Measurements from ENCODE around the gene MYH10. TPM values are rescaled to one million over a fixed set of nuclear protein-coding genes. Genes with fewer than 3 reads are reported as not detected.

The MYH10 gene
- total RNA-seq = 10 to 100 TPM; 16.1 to 61.0 (median 39.9) TPM
- 10 to 100 TPM; 10.3 to 14.3 TPM for polyA plus RNA-seq
- long read RNA-seq, donor 1, partial matches to known transcripts = 18 of 29 reads
- long read RNA-seq, donor 1, other reads (novel, unspliced or antisense) = 11 of 29 reads
- long read RNA-seq, donor 2, full-length matches to known transcripts = 1 of 47 reads
- long read RNA-seq, donor 2, partial matches to known transcripts = 29 of 47 reads
- long read RNA-seq, donor 2, other reads (novel, unspliced or antisense) = 17 of 47 reads
- long read RNA-seq, donor 3, partial matches to known transcripts = 29 of 49 reads
- long read RNA-seq, donor 3, other reads (novel, unspliced or antisense) = 20 of 49 reads

- Histone ChIP-seq H3K4me3 (peak within 1 kb of the TSS; percentile 75 to 98 (median 90)), H3K9me3 (no peaks in the 10 kb centered on the region), H3K4me1 (peaks cover 5 to 48% (median 25%) of the 10 kb centered on the region in 9 donors), H3K36me3 (no peaks in the 10 kb centered on the region), H3K27me3 (peaks cover 0 to 75% (median 0%) of the 10 kb centered on the region in 7 donors), H3K27ac (peak within 1 kb of the TSS; percentile 79 to 94 (median 86))
- TF ChIP-seq, protein P1, sequence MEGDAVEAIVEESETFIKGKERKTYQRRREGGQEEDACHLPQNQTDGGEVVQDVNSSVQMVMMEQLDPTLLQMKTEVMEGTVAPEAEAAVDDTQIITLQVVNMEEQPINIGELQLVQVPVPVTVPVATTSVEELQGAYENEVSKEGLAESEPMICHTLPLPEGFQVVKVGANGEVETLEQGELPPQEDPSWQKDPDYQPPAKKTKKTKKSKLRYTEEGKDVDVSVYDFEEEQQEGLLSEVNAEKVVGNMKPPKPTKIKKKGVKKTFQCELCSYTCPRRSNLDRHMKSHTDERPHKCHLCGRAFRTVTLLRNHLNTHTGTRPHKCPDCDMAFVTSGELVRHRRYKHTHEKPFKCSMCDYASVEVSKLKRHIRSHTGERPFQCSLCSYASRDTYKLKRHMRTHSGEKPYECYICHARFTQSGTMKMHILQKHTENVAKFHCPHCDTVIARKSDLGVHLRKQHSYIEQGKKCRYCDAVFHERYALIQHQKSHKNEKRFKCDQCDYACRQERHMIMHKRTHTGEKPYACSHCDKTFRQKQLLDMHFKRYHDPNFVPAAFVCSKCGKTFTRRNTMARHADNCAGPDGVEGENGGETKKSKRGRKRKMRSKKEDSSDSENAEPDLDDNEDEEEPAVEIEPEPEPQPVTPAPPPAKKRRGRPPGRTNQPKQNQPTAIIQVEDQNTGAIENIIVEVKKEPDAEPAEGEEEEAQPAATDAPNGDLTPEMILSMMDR (IDR thresholded peaks at IDR 0.05) = peak in 3 of 9 donors; percentile 20 to 33 (median 32)
- DNase-seq = no peak
- intact Hi-C loops (cut with DNase I) = loop anchor here in 1 of 10 donors (10.0 kb wide), 1 partner anchor 114 kb away; the partner anchor contains the start of gene CCDC42
- peak in 1 of 8 donors; percentile 12 for ATAC-seq
- WGBS, 2 donors = 0% methylated on average over 32 to 33 of the region's 33 CpGs
Observed at GRCh38 chr17:8630227-8630801, at the start of gene MYH10. MYH10 (minus strand) TSS chr17:8630725; CDS start chr17:8623246, 7,479 bp downstream.

GRCh38 chr17:8679126-8679525, 48.6 kb upstream of the MYH10 start:
- DNase-seq (no peak), ATAC-seq (no peak)
- Histone ChIP-seq H3K27ac (peak overlapping the region in 1 of 10 donors; percentile 73), H3K4me1 (peaks cover 0 to 44% (median 21%) of the 10 kb centered on the region in 9 donors), H3K27me3 (no peaks in the 10 kb centered on the region), H3K9me3 (peaks cover 0 to 9% (median 0%) of the 10 kb centered on the region in 11 donors), H3K36me3 (no peaks in the 10 kb centered on the region), H3K4me3 (no peak overlapping the region)
- TF ChIP-seq, protein P1 (IDR thresholded peaks at IDR 0.05) = no peak
- 82 to 86% methylated on average over 3 of the region's 3 CpGs for WGBS, 2 donors
- intact Hi-C loops (cut with DNase I) = no loop called here

DNA sequence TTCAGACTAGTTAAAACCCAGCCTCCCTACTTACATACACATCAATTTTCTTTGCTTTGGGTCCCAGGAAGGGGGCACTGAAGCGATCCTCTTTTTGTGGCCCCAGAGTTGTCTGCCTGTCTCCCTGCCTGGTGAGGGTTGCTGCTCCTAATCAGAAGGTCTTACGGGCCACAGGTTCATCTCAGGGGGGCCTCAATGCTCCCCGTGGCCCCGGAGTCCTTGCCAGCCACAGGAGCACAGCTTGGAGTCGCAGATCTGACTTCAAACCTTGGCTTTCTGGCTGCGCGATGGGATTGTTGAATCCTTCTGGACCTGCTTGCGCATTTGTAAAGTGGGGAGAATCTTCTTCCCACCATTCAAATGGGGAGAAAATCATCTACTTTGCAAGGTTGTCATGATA, 44.8 kb upstream of the MYH10 start:
- ATAC-seq = peak in 2 of 8 donors; percentile 2 to 6
- WGBS, 2 donors = 65 to 72% methylated on average over 8 of the region's 8 CpGs

More for the DNA sequence above, 44.8 kb upstream of the MYH10 start:
- Histone ChIP-seq H3K4me1 (peaks cover 0 to 45% (median 22%) of the 10 kb centered on the region in 9 donors), H3K9me3 (peaks cover 0 to 9% (median 0%) of the 10 kb centered on the region in 11 donors), H3K36me3 (no peaks in the 10 kb centered on the region), H3K27ac (peak overlapping the region in 8 of 10 donors; percentile 30 to 87 (median 77)), H3K27me3 (no peaks in the 10 kb centered on the region), H3K4me3 (no peak overlapping the region)
- intact Hi-C loops (cut with DNase I) = no loop called here
- TF ChIP-seq, protein P1 (IDR thresholded peaks at IDR 0.05) = no peak
- no peak for DNase-seq
